RKO (cell line): ENCODE results near the gene ACSS1.
A peak's percentile ranks its signal among the peaks of the same experiment; 100 is the strongest.

Source experiments
- DNase-seq: peaks from one replicate; pipeline ENCODE4 v3.0.0-alpha.2; 2016; ENCODE audit warnings: low spot score

The ACSS1 gene

DNA sequence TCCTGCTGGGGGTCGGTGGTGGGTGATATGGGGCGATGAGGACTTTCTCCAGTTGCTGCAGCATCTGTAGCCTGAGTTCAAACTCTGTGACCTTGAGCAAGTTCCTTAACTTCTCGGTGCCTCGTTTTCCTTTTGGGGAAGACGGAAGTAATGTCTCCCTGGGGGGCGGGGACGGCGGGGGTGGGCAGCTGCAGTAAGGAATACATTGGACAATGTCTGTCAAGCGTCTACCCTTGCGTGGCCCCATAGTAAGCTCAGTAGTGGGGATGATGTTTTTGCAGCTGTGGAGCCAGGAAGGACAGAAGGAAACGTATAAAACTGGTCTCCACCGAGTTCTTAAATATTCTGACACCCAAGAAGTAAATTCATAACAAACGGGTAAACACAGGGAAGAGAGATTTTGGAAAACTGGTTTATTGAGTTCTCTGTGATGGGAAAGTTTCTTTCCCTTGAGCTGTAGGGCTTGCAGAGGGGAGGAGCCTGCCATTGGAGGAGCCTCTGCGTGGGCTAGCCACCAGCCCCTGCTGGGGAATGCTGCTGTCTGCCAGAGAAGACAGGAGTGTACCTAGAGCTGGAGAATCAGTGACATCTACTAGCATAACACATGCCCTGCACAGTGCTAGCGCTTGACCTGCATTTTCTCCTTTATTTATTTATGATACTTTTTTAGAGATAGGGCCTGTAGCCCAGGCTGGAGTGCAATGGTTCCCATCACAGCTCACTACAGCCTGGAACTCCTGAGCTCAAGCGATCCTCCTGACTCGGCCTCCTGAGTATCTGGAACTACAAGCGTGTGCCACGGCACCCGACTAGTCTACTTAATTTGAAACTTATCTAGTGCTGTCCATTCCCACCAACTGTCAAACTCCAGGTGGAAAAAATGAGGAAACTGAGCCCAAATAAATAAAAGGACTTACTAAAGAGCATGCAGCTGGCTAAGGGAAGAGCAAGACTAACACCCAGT is 1.2 kb upstream of the ACSS1 start:
- no peak for DNase-seq

DNA sequence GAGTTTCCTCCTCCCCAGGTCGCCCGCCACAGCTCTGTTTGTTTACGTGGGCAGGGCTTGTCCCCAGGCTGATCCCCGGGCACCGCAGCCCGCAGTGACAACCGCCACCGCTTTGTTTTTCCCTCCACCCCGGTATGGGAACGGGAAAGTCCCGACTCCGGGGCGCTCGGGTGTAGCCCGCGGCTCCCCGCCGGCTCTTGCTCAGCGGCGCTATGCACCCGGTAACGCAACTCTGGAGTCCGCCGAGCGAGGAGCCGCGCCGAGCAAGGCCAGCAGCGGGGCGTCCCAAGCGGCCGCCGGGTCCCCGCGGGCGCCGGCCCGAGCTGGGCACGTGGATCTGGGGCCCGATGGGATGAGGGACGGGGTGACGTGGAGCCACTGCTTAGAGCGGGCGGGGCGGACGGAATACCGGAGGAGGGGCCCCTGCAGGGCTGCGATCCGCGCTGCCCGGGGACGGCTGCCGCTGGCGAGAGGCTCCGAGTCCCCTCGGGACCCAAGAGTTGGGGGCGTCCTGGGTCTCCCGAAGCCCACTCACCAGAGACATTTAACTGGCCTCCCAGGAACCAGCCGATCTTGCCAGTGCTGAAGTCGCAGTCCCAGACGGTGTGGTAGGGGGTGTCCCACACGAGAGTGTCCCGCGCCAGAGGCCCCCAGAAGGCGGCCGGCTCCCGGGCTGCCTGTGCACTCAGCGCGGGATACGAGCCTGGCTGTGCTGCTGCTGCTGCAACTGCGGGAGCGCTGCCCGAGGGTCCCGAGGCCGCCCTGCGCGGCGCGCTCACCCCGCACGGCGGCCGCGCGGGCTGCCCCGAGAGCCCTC is 497 bp downstream of the ACSS1 start:
- peak; percentile 64 for DNase-seq

DNA sequence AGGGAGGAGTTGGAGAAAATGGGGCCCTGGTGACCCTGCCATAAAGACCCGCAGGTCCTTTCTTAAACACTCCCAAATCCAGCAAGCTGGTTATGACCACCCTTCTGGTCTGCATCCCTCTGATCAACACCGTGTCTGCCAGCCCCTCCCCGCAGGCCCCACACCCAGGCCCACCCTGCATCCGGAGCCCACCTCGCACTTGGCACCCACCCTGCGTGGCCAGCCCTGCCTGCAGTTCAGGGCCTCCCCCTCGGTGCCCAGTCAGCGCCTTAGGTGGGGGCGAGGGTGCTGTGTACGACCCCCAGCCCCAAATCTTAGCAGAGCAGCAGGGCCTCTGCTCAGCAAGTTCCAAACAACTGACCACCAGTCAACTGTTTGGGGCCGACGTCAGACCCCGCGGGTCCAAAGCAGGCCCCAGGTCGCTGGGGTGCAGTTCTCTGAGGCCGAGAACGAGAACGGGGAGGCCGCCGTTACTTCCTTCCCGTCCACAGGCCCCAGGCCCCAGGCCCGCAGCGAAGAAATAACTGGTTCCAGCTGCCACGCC is 1.2 kb downstream of the ACSS1 start:
- no peak for DNase-seq

DNA sequence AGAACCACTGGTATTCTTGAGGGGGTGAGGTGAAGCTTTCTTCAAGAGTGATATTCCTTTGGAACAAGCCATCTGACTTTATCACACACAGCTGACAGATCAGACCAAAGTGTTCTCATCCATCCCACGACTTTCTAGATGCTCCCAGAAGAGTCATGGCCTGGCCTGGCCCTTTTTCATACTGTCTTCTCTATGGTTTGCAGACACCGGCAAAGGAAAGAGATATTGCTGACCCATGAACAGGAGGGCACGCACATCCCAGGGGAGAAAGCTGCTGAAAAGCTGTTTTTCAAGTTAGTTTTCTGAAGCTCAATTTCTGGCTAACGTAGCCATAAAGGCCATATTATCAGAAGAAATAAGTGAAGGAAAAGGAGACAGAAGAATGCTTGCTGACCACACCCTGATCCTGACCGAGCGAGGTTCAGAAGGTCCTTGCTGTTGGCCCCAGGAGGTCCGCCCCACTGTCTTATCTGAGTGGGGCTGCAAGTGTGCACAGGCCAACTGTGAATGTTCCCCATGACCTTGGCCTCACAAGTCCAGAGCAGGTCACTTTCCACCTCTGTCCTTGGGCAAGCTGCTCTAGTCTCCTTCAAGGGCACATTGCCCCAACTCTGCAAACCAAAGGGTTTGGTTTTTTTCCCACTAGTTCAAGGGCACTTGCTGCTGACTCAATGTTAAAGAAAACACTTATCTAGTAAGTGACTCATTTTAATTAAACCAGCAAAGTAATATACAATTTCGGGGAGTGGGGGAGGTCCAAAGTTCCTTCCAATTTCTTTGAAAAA is 2.0 kb downstream of the ACSS1 start:
- peak; percentile 9 for DNase-seq

DNA sequence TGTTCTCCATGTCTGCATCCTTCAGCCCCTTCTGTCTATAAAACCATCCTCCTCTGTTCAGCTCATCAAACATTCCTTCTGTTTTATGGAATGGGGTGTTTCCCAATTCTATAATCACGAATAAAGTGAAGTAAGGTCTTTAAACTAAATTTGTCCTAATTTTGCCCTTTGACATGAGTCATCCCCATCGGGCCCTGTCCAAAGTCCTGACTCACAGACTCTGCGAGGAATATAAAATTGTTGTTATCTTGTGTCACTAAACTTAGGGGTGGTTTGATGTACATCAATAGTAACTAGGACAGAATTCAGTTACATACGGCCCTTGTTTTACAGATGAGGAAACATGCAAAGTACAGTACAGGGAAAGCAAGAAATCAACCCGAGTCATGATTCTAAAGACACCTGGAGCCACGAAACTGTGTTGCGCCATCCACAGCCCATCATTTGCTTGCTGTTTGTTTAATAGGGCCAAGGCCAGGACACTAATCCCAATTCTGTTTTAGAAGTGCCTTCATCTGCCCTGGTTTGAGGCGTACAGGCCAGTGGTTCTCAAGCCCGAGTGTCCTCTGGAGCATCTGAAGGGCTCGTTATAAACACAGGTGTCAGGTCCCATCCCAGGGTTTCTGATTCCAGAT is 2.8 kb downstream of the ACSS1 start:
- DNase-seq = peak; percentile 56

DNA sequence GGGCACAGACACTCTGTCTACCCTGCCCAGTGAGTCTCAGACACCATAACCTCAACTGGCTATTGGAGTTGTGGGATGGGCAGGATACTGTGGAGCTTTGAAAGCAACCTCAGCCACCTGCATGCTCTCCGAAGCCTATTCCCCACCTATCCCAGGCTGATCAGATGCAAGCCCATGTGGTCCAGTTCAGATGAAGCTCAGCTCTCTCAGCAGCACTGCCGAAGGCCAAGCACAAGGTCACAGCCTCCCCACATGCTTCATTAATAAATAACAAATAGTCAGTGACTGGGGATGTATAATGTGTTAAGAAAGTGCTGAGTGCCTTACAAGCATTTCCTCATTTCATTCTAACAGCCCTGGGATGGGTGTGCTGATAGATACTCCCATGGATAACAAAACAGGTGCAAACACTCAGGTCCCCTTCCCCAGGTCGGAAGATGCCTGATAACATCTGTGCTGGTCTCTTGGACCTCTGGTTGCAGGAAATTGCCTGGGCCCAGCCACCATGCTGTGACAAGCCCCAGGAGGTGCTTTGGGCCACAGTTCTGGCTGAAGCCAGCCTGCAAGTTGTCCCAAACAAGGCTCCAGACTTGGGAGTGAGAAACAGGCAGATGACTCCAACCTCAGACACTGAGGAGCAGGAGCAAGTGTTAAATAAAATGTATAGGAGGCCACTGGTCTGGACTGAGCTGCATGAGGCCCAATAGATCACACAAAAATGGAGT is 3.7 kb downstream of the ACSS1 start:
- DNase-seq = no peak

DNA sequence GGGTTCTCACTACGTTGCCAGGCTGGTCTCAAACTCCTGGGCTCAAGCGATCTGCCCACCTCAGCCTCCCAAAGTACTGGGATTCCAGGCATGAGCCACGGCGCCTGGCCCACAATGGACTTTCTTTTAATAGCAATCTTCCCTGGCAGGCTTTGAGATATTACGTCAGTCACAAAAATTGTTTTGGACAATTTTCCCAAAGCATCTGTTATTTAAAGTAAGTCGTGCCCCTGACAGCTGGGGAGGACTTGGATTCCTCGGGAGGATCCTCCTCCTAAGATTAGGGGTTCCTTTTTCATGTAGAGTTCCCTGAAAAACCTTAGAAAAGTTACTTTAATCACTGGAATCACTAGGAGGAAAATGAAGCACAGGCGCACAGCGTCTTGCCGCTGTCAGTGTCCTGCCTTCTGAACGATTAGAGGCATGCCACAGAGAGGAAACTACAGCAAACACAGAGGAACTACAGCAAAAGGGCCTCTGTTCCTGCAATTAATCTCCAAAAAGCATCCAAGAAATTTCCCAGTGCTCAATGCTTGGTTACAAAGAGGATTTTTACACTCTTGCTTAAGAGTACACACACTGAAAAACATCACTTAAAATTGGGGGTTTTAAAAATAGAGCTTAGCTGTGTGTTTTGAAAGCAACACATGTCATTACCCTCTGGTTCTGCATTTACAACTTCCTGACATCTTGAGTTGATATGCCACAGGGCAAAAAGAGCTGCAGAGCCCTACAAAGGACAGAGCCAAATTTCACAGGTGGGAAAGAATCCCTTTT is 4.5 kb downstream of the ACSS1 start:
- DNase-seq = no peak

DNA sequence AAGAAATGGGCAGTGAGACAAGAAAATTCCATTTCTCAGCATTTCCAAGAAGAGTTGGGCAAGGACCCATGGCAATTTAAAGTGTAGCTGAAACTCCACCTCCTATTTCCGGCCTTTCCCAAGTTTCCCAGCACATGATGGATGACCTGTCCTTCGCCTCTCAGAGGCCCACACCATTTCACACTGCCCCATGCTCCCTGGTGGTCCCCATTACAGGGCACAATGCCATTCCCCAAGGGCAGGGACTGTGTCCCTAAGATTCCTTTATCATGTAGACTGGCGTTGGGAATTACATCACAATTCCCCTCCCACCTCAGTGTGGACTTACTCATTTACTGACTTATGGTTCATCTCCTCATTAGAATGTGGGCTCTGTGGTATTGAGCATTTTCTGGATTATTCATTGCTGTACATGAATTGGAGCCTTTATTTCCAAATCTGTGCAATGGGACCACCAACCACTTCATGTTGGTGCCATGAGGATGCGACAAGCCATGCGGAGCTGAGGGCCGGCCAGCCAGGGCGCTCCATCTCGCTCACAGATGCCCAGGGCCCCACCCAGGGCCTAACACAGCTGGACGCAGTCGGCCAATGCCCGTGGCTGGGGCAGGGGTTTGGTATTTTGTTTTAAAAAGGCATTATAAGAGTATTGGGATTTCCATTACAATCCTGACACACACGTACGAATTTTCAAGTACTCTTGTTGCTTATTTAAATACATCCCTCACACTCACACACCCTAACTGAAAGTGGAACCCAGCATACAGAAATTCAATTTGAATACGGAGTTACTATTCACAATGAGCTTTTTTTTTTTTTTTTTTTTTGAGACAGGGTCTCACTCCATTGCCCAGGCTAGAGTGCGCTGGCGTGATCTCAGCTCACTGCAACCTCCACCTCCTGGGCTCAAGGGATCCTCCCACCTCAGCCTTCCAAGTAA is 5.4 kb downstream of the ACSS1 start:
- DNase-seq = peak; percentile 16

DNA sequence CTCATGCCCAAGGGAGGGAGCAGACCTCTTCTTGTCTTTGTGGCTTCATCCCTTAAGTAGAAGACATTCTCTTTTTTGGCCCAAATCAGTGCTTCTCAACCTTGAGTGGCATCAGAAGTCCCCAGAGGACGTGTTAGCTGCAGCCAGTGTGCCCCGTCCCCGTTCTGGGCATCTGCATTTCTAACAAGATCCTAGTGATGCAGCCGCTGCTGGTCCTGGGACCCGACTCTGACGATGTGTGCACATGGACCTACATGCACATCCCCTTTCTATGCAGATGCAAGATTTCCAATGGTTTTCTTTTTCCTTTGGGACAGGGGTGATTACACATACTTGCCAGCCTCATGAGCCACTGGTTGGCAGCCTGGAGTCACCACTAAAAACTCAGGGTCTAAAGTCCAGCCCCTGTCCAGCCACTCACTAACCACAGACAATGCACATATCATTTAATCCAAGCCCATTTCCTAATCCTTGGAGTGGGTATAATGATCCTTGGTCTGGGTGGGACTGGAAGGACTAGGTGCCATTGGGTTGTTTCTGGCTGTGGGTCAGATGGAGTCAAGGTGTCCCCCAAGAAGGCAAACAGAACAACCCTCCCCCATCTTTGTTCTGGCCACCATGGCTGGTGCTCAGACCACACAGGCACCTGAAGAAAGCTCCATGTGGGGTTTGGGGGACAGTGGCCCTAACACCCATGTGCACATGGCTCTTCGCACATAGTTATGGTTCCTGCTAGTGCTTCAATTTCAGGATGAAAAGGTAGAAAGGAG is 6.4 kb downstream of the ACSS1 start:
- no peak for DNase-seq

DNA sequence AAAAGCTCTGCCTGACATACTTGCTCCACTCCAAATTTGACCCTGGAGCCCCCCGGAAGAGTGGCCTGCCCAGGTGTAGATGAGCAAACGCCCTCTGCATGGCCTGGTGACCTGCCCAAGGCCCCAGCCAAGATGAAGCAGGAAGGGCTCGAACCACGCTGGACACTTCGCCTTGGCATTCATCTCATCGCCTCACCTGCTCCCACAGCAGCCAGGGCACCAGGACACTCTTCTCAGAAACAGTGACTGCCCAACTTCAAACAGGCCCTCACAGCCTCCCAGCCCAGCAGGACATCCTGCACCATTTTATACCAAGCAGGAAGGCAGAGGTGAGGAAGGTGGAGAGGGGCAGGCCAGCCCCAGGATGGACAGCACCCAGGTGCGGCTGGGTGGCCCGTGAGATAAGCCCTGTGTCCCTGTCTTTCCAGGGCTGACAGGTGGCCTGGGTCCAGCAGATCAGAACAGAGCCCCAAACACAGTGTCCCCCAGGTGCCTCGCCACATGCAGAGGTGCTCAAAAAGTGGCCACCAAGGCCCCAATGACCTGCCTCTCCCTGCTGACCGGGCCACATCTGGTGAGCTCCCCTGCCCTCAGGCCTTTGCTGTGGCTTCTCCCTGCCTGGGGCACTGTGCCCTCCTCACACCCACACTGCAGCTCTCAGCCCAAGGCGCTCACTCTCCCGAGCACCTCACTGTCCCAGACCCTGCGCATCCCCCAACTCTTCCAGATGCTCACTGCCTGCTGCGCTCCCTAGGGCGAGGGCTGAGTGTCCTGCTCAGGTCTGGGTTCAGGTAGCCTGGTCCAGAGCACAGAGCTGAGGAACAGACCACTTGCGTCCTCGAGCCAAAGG is 7.2 kb downstream of the ACSS1 start:
- no peak for DNase-seq

DNA sequence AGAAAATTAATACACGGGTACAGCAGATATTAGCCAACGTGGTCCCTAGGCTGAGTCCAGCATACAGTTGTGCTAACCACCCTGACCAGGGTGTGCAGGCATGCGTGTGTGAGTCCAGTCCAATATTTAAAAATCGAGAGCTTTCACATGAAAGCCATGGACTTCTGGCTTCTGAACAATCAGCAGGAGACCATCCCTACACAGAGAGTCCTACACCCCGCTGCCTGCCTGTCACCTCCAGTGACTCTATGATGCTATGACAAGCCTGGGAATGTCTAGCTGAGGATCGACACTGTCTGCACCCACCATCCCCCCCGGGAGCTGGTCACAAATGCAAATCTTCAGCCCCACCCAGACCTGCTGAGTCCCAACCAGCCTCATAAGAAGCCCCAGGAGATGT is 7.9 kb downstream of the ACSS1 start:
- DNase-seq = no peak

DNA sequence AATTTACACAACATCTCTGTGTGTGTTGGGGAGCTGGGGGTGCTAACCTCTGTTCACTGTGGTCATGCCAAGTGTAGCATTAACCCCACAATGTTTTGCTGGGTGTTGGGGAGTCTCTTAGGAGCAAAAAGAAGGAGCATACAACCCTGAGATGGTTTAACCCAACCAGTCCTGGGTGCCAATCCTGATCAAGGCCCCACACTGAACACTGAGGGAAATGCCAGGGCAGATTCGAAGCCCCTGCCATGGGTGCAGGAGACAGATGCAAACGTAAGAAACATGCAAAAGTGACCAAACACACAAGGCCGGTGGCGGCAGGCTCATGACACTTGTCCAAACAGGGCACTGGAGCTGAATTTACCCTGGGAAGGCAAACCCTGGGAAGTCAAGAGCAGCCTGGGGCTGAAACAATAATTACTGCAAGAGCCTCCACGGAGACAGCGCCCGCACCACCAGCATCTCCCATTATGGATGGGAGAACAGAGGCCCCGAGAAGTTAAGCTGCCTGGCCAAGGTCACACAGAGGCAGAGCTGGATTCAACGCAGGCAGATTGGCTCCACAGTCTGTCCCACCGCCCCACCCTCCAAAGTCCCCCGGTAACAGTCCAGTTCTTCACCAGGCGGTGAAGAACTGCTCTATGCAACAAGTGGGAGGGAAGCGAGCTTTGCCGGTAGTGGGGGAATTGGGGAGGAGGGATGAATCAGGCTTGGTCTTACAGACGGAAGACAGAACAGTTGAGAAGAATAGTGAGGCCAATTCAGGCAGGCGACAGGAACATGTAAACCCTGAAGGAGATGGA is 8.5 kb downstream of the ACSS1 start:
- DNase-seq = no peak

DNA sequence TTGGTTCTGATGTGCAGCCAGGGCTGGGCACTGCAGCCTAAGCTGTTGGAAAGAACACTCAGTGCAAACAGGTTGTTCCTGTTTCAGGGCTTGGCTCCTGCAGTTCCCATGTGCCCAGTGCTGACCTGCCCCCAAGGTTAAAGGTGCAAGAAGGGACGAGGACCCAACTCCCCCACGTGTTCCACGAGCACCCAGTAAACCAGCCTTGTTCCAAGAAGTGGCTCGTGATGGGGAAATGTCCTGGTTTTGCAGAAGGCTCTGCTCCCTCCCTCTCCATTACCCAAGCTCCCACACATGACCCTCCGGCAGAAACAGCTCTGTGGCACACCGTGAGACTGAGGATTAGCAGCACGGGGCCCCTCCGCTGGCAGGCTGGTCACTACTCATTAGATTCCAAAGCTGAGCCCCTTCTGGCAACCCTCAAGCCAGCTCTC is 9.4 kb downstream of the ACSS1 start:
- no peak for DNase-seq

DNA sequence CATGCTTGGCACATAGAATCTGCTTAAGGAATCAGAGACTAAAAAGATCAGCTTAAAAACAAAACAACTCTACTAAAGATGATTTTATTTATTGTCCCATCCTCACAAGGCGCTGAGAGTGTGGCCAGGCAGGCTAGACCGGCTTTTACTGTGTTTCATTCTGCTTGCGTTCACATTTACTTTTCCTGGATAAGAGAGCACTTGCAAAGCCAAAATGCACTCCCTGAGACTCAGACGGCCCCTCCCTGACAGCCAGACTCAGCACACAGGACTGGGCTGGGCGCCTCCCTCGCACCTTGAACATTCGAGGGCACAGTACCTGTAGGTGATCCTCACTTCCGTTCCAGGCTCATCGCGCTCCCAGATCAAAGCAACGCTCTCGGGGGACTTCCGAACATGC is 10.2 kb downstream of the ACSS1 start:
- DNase-seq = no peak

DNA sequence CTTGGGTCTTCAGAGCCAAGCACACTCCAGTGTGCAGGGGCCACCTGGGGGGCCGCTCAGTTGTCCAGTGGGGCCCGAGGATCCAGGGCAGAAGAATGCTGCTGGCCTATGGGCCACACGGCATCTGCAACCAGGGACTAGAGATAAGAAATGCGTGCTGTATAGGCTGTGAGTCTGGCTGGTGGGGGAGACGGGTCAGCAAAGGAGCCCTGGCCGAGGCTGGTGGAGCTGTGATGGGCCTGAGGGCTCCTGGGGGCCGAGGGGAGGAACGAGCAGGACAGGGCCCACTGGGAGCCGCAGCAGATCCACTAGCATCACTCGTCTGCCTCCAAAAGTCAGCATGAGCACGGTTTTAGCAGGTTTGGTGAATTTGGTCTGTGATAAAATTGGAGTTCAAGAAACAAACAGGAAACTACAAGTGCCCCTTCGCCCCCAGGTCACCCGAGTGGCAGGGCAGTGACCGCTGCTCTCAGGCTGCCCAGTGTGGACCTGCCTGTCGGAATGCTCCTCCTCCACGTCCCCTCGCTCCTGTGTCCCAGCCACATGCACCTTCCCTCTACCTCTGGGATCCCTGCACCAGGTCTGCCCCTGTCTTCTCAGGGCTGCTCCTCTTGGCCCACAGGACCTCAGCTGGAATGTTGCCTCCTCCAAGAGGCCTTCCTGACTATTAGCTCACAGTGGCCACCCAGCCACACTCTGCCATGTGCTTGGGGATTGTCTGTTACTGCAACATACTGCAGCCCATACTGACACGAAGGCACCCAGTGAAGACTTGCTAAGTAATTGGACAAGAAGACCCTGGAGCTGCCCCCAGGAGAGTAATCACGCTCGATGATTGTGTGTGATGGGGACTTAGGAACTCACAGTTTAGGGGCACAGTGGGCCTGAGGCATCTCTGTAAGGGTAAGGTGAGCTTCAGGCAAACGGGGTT is 10.9 kb downstream of the ACSS1 start:
- no peak for DNase-seq
